Activated naive CD4-positive, alpha-beta T cell treated with anti-CD3 and anti-CD28 coated beads, Interleukin-2, amount 10 ng/mL, durations not matched to agents 7 days and 5 days (primary cell): ENCODE results near the gene NT5M.
A peak's percentile ranks its signal among the peaks of the same experiment; 100 is the strongest.
"Not testable (repeated sequence)": the region's sequence is repeated elsewhere in the genome, so short reads cannot be mapped to it uniquely, and the experiment has no call there.

Source experiments
- CTCF ChIA-PET: fragments of 350-600 bp; sonication (Branson Sonifier 250); formaldehyde crosslinking; loops from one replicate; lab custom pipeline; 2021; ENCODE audit warnings: antibody characterized with exemption; lab: Charles Lee
- DNase-seq: peaks from one replicate; pipeline ENCODE4 v3.0.0-alpha.2; 2020
- H3K27ac Mint-ChIP-seq: one replicate; pipeline ENCODE4 v1.8.0; 2021; ENCODE audit warnings: mild to moderate bottlenecking, moderate library complexity, mixed read lengths
- H3K27me3 Mint-ChIP-seq: one replicate; pipeline ENCODE4 v1.8.0; 2021; ENCODE audit warnings: mild to moderate bottlenecking, mixed read lengths
- H3K36me3 Mint-ChIP-seq: one replicate; pipeline ENCODE4 v1.8.0; 2021; ENCODE audit warnings: mixed read lengths
- H3K4me1 Mint-ChIP-seq: one replicate; pipeline ENCODE4 v1.8.0; 2021; ENCODE audit warnings: mixed read lengths
- H3K4me3 Mint-ChIP-seq: one replicate; pipeline ENCODE4 v1.8.0; 2021; ENCODE audit warnings: mild to moderate bottlenecking, moderate library complexity, mixed read lengths
- H3K9me3 Mint-ChIP-seq: one replicate; pipeline ENCODE4 v1.8.0; 2021; ENCODE audit warnings: mixed read lengths

Gene NT5M

GRCh38 chr17:17303010-17303846 is at the start of gene NT5M:
TSS of gene NT5M (plus strand) at chr17:17303373. CDS start at chr17:17303551, 178 bp downstream.
- no peaks in the 10 kb centered on the region for H3K9me3 Mint-ChIP-seq
- peaks cover 6% of the 10 kb centered on the region for H3K36me3 Mint-ChIP-seq
- peak; percentile 84 for DNase-seq
- CTCF ChIA-PET, result no interaction called here
- H3K27me3 Mint-ChIP-seq, result peaks cover 7% of the 10 kb centered on the region
- H3K27ac Mint-ChIP-seq, result peak within 1 kb of the TSS; percentile 94
- H3K4me1 Mint-ChIP-seq, result peaks cover 52% of the 10 kb centered on the region
- H3K4me3 Mint-ChIP-seq, result peak within 1 kb of the TSS; percentile 80

DNA sequence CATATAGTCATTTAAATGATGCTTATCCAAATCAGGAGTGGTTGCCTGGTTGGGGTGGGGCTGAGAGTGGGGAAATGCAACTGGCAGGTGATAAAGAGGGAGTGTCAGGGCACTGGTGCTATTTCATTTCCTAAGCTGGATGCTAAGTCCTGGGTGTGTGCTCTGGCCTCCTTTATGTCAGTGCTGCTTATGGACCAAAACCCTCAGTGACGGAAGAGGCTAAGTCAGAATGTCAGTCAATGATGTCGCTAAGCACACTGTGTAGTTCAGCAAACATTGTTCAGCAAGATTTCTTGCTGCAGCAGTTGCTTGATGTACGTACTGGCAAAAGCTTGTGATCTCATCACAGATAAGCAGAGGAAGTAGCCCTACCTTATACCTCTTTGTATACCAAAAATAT is 49.8 kb upstream of the NT5M start:
- Mint-ChIP-seq H3K36me3 (peaks cover 50% of the 10 kb centered on the region), H3K27ac (no peak overlapping the region), H3K4me1 (peaks cover 4% of the 10 kb centered on the region), H3K27me3 (no peaks in the 10 kb centered on the region), H3K4me3 (no peak overlapping the region), H3K9me3 (no peaks in the 10 kb centered on the region)
- CTCF ChIA-PET, result interaction anchor here (0.7 to 1.3 kb wide), 2 partner anchors 9 to 17 kb away, joined by 3 to 4 read pairs; no protein-coding TSS in a partner anchor
- DNase-seq, result no peak

- peaks cover 50% of the 10 kb centered on the region for H3K36me3 Mint-ChIP-seq
- peaks cover 4% of the 10 kb centered on the region for H3K4me1 Mint-ChIP-seq
- no peaks in the 10 kb centered on the region for H3K9me3 Mint-ChIP-seq
- no peak overlapping the region for H3K27ac Mint-ChIP-seq
- H3K27me3 Mint-ChIP-seq, result no peaks in the 10 kb centered on the region
- CTCF ChIA-PET, result no interaction called here
- no peak for DNase-seq
- no peak overlapping the region for H3K4me3 Mint-ChIP-seq
These were observed 49.1 kb upstream of the NT5M start for GRCh38 chr17:17254036-17254435.

DNA sequence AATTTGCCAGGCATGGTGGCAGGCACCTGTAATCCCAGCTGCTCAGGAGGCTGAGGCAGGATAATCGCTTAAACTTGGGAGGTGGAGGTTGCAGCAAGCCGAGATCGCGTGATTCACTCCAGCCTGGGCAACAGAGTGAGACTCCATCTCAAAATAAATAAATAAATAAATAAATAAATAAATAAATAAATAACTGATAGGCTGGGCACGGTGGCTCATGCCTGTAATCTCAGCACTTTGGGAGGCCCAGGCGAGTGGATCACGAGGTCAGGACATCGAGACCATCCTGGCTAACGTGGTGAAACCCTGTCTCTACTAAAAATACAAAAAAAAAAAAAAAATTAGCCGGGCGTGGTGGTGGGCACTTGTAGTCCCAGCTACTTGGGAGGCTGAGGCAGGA is 47.5 kb upstream of the NT5M start:
- DNase-seq, H3K4me3 Mint-ChIP-seq, CTCF ChIA-PET, H3K27me3 Mint-ChIP-seq, H3K4me1 Mint-ChIP-seq, H3K9me3 Mint-ChIP-seq, H3K27ac Mint-ChIP-seq: not testable (repeated sequence)
- peaks cover 59% of the 10 kb centered on the region for H3K36me3 Mint-ChIP-seq

DNA sequence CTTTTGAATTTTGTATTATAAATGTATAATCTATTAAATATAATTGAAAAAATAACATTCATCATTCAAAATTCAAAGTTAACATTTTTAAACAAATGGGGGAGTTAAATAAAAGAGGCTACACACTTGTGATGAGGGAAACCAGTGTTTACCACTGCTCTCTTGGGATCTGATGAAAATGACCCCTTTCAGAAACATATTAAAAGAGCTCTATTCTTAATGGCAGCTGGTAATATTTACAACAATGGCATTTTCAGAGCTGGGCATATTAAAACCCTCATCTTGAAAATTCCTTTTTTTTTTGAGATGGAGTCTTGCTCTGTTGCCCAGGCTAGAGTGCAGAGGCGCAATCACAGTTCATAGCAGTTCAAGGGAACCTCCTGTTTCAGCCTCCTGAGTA is 46.9 kb upstream of the NT5M start:
- DNase-seq, result no peak
- H3K4me1 Mint-ChIP-seq, result peaks cover 4% of the 10 kb centered on the region
- H3K27ac Mint-ChIP-seq, result no peak overlapping the region
- H3K4me3 Mint-ChIP-seq, result no peak overlapping the region
- peaks cover 65% of the 10 kb centered on the region for H3K36me3 Mint-ChIP-seq
- H3K27me3 Mint-ChIP-seq, result no peaks in the 10 kb centered on the region
- no peaks in the 10 kb centered on the region for H3K9me3 Mint-ChIP-seq
- CTCF ChIA-PET, result interaction anchor here (1.0 kb wide), 1 partner anchor 13 kb away, joined by 3 read pairs; no protein-coding TSS in a partner anchor

DNA sequence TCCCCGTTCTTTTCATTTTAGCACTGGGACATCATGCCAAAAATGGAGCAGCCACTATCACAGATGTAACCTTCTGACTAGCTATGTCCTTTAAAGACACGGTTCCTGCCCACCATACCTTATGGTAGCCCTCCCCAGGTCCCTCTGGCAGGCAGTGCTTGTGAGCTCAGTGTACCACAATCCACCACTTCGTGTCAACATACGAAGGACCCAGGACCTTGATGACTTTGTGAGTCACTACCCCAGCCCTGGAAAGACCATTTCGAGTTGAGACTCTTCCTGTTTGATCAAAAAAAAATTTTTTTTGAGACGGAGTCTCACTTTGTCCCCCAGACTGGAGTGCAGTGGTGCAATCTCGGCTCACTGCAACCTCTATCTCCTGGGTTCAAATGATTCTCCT is 45.2 kb upstream of the NT5M start:
- Mint-ChIP-seq H3K27me3 (no peaks in the 10 kb centered on the region), H3K4me1 (peaks cover 4% of the 10 kb centered on the region), H3K4me3 (no peak overlapping the region), H3K27ac (no peak overlapping the region), H3K36me3 (peaks cover 60% of the 10 kb centered on the region), H3K9me3 (no peaks in the 10 kb centered on the region)
- CTCF ChIA-PET, result interaction anchor here (1.9 kb wide), 1 partner anchor 11 kb away, joined by 10 read pairs; no protein-coding TSS in a partner anchor
- DNase-seq, result no peak

GRCh38 chr17:17258998-17259397 is 44.2 kb upstream of the NT5M start:
- Mint-ChIP-seq H3K27me3 (no peaks in the 10 kb centered on the region), H3K27ac (no peak overlapping the region), H3K9me3 (no peaks in the 10 kb centered on the region), H3K4me3 (no peak overlapping the region), H3K36me3 (peaks cover 59% of the 10 kb centered on the region), H3K4me1 (no peaks in the 10 kb centered on the region)
- CTCF ChIA-PET, result interaction anchor here (1.0 to 1.9 kb wide), 2 partner anchors 10 to 54 kb away, joined by 3 to 10 read pairs; no protein-coding TSS in a partner anchor
- no peak for DNase-seq

DNA sequence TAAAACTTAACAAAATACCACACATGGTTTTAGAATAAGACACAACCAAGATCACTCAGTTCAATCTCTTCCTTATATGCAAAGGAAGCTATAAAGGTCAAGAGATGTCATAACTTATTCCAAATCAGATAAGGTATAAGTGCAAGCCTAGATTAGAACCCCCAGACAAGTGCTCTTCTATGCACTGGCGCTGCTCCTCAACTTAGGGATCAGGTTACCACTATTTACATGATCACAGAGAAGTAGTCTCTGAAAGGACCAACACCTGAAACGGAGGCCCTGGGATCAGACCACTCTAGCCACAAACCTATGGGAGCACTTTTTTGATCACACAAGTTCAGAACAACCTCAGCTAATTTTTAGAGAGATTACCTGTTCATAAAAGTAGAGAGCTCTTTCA is 38.7 kb upstream of the NT5M start:
- Mint-ChIP-seq H3K27ac (no peak overlapping the region), H3K4me1 (no peaks in the 10 kb centered on the region), H3K4me3 (no peak overlapping the region), H3K9me3 (no peaks in the 10 kb centered on the region), H3K27me3 (no peaks in the 10 kb centered on the region), H3K36me3 (peaks cover 42% of the 10 kb centered on the region)
- no peak for DNase-seq
- CTCF ChIA-PET, result interaction anchor here (0.6 to 1.5 kb wide), 3 partner anchors 78 to 237 kb away, joined by 3 read pairs; no protein-coding TSS in a partner anchor

DNA sequence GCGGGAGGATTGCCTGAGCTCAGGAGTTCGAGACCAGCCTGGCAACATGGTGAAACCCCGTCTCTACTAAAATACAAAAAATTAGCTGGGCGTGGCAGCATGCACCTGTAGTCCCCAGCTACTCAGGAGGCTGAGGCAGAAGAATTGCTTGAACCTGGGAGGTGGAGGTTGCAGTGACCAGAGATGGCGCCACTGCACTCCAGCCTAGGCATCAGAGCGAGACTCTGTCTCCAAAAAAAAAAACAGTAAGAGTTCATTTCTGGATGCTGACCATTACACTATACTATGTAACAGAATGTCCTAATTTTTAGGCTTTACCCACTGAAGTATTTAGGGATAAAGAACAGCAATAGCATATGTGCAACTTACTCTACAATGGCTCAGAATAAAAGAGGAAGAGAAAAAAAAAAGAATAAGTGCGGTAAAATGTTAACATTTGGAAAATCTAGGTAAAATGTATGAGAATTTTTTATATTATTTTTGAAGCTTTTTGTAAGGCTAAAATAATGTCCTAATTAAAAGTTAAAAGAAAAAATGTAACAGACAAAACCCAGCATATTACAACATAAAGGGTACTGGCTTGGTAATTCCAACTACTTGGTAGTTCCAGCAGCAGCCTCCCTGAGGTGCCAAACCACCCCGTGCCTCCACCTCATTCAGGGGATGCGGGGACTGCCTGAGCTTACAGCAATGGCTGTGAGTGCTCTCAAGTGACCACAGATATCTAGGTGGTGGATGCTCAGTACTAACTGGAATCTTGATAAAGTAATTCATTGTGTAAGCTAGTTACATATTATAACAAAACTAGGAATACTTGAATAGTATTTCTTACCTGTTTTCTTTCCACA is 33.0 kb upstream of the NT5M start:
- peak; percentile 49 for DNase-seq
- Mint-ChIP-seq H3K9me3 (no peaks in the 10 kb centered on the region), H3K27me3 (no peaks in the 10 kb centered on the region), H3K4me1 (no peaks in the 10 kb centered on the region), H3K27ac (no peak overlapping the region), H3K4me3 (no peak overlapping the region), H3K36me3 (peaks cover 32% of the 10 kb centered on the region)
- CTCF ChIA-PET, result interaction anchor here (0.5 to 2.4 kb wide), 12 partner anchors 9 to 342 kb away, joined by 3 to 11 read pairs (median 4); partner anchors contain the start of gene COPS3

- H3K27ac Mint-ChIP-seq, result no peak overlapping the region
These were observed 27.2 kb upstream of the NT5M start for GRCh38 chr17:17275971-17276370.

DNA sequence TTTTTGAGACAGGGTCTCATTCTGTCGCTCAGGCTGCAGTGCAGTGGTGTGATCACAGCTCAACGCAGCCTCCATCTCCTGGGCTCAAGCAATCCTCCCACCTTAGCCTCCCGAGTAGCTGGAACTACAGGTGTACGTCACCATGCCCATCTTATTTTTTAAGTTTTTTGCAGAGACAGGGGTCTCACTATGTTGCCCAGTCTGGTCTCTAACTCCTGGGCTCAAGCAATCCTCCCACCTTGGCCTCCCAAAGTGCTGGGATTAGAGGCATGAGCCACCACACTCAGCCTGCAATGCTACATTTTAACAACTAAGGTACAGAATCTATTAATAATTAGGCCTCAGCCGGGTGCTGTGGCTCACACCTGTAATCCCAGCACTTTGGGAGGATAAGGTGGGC is 25.7 kb upstream of the NT5M start:
- Mint-ChIP-seq H3K4me1 (peaks cover 36% of the 10 kb centered on the region), H3K36me3 (peaks cover 32% of the 10 kb centered on the region)
- not testable (repeated sequence) for H3K9me3 Mint-ChIP-seq, DNase-seq, H3K4me3 Mint-ChIP-seq, H3K27ac Mint-ChIP-seq, H3K27me3 Mint-ChIP-seq
- CTCF ChIA-PET, result interaction anchor here (1.1 kb wide), 1 partner anchor 9 kb away, joined by 7 read pairs; no protein-coding TSS in a partner anchor

More at GRCh38 chr17:17275971-17276370, 27.2 kb upstream of the NT5M start:
- peaks cover 26% of the 10 kb centered on the region for H3K4me1 Mint-ChIP-seq
- no peaks in the 10 kb centered on the region for H3K27me3 Mint-ChIP-seq
- peaks cover 33% of the 10 kb centered on the region for H3K36me3 Mint-ChIP-seq
- no peaks in the 10 kb centered on the region for H3K9me3 Mint-ChIP-seq
- DNase-seq, result no peak
- CTCF ChIA-PET, result interaction anchor here (1.2 kb wide), 1 partner anchor 30 kb away, joined by 4 read pairs; no protein-coding TSS in a partner anchor
- no peak overlapping the region for H3K4me3 Mint-ChIP-seq

DNA sequence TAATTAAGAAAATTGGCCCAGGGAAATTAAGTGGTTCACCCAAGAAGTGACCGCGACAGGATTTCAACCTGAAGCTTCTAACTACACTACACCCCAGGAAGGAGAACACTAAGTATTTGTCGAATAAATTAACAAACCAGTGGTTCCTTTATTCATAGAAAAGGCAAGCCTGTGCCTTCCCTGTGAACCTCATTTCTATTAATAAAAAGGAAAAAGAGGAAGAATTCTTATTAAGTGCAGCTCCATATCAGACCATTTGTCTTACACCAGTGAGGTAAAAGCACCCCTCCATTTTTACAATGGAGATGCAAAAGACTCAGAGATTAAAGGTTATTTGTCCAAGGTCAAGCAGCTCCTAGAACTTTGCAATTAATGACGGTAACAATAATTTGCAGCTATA is 23.9 kb upstream of the NT5M start:
- Mint-ChIP-seq H3K9me3 (no peaks in the 10 kb centered on the region), H3K36me3 (peaks cover 25% of the 10 kb centered on the region), H3K4me1 (peaks cover 36% of the 10 kb centered on the region), H3K27ac (peak overlapping the region; percentile 97), H3K4me3 (peak overlapping the region; percentile 95), H3K27me3 (peaks cover 7% of the 10 kb centered on the region)
- CTCF ChIA-PET, result interaction anchor here (1.0 to 2.5 kb wide), 2 partner anchors 9 to 27 kb away, joined by 3 to 11 read pairs; no protein-coding TSS in a partner anchor
- no peak for DNase-seq

DNA sequence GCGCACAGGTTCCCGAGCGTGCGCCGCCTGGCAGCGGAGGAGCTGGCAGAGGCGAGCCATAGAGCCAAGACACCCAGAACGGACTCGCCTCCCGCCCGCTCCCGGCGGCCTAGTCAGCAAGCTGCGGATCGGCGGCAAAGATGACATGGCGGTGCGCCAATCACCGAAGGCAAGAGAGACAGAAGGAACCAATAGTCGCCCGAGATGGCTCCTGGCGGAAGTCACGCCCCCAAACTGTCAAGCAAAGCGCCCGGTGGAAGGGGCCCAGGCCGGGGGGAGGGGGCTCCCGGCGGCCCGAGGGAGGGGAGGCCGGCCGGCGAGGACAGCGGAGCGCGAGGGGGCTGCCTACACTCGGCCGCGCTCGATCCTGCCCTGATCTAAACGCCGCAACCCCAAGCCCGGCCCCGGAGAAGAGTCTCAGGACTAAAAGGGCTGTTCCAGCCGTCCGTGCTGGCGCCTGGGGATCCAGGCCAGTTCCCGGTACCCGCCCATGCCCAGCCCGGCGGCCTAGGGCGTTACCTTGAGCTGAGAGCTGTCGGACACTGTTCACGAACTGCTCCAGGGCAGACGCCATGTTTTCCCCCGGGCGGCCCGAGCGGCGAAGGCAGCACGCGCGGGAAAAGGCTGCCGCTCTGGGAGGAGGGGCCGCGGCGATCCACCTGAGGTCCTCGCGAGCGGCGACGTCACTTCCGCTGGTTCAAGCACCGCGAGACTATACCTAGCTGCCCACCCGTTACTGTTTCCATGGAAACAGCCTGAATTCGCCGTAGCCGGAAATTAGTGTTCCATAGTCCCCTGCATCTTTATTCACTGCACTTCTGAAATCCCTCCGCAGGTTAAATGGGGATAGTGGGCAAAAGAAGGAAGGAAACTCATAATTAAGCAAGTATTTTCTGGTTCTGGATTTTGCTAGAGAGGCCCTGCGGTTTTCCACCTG is 22.3 kb upstream of the NT5M start, which contains the start of gene COPS3:
COPS3 (minus strand) TSS at position 634 of the 937 bp plus-strand sequence; CDS start at position 574, 60 bp downstream.
- Mint-ChIP-seq H3K27ac (peak within 1 kb of the TSS; percentile 97), H3K4me1 (peaks cover 36% of the 10 kb centered on the region), H3K4me3 (peak within 1 kb of the TSS; percentile 95), H3K36me3 (peaks cover 21% of the 10 kb centered on the region), H3K9me3 (no peaks in the 10 kb centered on the region), H3K27me3 (peaks cover 7% of the 10 kb centered on the region)
- peak; percentile 99 for DNase-seq
- CTCF ChIA-PET, result interaction anchor here (0.7 to 2.5 kb wide), 2 partner anchors 11 to 125 kb away, joined by 3 to 11 read pairs; no protein-coding TSS in a partner anchor
